Activated naive CD4-positive, alpha-beta T cell (primary cell): Measurements from ENCODE around the gene KLK11.

Source experiments
- DNase-seq, 4 experiments: peaks; one replicate each; lab custom pipeline; 2025; lab: John Stamatoyannopoulos, UW

Gene KLK11

DNA sequence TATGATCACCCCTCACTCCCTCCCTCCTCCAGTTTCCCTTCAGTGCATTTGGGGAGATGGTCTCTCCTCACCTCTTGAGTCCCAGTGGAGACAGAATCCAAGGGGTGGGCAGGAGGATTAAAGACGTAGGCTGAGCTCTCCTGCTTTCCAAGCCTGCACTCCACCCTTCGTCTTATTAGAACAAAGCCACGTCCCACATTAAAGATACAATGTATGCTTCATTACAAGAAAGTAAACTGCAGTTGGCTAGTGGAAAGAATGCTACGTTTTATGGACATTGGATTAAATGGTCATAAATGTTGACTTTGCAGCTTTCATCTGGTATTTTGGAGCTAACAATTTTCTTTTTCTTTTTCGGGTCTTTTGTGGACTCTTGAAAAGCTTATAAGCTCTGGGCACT is 1.5 kb upstream of the KLK11 start:
- no peak for DNase-seq

DNA sequence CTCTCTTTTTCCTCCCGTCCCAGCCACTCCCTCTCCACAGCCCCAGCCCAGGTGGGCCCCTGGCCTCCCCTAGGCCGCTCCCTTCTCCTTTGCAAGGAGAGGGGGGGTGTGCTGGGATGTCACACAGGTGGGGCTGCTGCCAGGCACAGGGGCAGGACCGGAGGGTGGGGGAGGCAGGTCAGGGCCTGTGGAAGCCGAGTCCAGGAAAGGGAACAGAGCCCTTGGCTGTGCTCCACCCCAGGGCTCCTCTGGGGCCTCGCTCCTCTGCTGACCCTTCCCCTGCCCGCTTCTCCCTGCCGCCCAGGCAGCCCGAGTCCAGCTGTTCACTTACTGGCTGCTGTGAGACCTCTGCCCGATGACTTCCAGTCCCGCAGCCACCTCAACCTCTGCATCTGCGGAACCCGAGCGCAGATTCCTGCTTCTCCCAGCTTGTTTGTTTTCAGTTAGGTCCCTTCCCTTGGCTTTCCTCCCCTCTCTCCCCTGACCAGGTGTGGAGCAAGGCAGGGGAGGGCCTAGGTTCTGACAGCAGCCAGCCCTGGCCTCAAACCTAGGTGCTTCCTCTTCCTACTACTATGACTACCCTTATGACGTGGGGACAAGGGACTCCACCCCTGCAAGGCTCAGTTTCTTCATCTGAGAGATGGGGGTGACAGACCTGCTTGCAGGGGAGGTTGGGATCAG is 850 bp upstream of the KLK11 start:
- no peak for DNase-seq

DNA sequence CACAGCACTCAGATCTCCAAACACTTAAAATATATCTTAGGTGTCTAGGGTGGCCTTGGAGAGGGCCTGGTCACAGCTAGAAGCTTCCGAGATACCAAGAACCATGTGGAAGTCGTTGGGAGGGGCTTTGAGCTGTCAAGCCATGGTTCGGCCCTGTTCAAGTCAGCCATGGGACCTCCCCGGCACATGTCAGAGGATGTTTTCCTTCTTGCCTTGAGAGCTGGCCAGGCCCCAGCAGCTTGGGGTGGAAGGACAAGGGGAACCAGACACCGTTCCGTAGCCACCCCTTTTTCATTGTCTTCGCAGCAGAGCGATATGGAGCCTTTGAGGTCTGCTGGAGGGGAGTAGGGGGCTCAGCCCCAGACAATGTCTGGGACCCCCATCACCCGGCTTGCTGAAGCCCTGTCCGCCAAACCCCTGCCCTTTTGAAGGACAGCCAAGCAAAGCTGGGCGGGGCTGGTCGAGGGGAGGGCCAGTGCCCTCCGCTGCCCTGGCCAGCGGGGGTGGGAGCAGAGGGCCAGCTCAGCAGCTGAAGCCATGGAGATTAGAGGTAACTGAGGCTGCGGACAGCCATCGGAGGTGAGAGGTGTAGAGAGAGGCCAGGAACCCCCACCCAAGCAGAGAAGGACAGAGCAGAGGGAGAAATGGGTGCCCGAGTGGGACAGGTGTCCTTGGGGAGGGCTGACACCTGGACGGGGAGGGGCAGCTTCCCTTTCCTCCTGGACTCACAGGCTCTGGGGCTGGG is 435 bp downstream of the KLK11 start:
- no peak for DNase-seq

DNA sequence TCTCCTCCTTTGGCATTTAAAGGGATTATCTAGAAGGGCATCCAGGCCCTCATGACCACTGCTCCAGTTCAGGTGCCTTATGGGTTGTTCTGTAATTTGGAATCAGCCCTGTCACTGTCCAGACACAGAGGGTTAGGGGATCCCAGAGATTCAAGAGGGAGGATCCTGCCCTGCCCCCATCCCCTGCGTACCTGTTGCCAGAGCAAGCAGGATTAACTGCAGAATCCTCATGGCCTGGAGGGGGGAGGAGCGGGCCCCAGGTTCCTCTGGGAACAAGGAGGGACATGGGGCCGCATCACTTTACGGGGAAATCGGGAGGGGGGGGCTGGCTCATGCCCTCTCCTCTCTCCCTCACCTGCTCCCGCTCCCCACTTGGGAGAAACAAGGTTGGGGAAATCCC is 1.0 kb downstream of the KLK11 start:
- DNase-seq, result no peak

DNA sequence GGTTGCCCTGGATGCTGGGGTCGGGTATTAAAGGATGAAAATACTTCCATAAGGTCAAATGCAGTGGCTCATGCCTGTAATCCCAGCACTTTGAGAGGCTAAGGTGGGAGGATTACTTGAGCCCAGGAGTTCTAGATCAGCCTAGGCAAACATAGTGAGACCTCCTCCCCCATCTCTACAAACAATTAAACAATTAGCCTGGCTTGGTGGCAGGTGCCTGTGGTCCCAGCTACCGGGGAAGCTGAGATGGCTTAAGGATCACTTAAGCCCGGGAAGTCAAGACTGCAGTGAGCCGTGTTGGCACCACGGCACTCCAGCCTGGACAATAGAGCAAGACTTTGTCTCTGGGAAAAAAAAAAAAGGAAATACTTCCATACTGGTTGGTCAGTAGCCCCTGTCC is 1.5 kb downstream of the KLK11 start:
- no peak for DNase-seq

DNA sequence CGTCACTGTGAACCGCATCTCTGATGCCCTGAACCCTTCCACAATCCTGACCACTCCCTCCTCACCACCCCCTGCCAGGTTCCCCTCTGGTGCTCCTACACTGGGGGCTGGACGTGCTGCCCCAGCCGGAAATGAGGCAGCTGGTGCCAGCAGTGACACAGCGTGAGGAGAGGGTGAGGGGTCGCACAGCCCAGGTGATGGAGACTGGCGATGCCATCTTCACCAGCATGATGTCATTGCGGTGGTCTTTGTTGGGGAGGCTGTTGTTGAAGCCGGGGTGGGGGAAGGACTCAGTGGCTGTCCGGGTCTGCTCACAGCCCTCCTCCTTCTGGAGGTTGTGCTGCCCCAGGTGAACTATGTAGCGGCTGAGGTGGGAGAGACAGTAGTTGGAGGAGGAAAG is 2.5 kb downstream of the KLK11 start:
- no peak for DNase-seq

DNA sequence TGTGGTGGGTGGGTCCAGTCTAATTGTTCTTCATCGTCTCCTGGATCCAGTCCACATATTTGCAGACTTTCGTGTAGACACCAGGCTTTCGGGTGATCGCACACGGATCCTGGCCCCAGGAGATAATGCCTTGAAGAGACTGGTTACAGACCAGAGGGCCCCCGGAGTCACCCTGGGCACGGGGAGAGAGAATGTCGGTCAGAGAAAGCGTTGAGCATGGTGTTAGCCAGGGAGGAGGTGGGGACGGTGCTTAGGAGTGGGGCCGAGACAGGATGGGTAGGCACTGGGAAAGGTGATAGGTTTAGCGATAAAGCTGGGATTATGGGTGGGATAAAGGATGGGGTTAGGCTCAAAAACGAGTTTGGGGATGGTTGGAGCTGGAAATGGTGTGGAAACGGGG is 3.9 kb downstream of the KLK11 start:
- DNase-seq, result no peak

DNA sequence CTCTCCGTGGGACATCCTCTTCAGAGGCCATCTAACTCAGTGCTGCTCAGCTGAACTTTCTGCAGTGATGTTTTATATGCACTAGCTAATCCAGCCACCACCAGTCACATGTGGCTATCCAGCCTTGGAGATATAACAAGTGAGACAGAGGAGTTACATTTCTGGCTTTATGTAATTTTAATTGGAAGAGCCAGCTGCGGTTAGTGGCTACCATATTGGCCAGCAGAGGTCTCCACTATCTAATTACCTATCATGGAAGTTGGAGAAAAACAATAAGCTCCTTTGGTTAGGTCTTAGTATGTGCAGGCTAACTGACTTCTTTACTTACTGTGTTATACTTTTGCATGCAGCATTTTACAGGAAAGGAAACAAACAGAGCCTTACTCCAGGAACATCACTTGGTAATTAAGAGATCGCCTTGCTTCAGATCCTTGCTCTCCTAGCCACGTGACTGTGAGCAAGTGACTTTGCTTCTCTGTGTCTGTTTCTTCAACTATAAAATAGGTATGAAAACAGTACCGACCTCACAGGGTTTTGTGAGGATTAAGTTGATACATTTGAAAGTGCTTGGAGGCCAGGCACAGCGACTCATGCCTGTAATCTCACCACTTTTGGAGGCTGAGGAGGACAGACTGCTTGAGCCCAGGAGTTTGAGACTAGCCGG is 5.3 kb downstream of the KLK11 start:
- DNase-seq, result no peak

DNA sequence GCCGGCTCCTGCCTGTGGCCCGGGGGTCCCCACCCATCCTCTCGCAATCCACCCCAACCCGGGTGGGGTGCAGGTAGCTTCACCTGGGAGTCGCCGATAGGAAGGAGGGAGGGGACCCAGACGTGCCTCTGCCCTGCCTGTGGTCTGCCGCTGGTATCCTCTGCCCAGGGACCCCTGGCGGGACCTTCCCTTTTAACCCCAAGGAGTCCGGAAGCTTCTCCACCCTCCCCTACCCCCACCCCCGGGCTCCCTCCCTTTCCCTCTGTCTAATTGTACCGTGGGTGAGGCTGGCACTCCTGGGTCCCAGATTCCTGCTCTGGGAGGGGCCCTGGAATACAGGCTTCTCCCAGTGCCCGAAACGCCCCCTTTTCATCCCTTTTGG is 6.9 kb downstream of the KLK11 start, which contains the start of gene KLK10:
TSS of gene KLK10 (minus strand) at position 166 of the 382 bp plus-strand sequence. CDS start 579 bp downstream, outside the sequence.
- no peak for DNase-seq

DNA sequence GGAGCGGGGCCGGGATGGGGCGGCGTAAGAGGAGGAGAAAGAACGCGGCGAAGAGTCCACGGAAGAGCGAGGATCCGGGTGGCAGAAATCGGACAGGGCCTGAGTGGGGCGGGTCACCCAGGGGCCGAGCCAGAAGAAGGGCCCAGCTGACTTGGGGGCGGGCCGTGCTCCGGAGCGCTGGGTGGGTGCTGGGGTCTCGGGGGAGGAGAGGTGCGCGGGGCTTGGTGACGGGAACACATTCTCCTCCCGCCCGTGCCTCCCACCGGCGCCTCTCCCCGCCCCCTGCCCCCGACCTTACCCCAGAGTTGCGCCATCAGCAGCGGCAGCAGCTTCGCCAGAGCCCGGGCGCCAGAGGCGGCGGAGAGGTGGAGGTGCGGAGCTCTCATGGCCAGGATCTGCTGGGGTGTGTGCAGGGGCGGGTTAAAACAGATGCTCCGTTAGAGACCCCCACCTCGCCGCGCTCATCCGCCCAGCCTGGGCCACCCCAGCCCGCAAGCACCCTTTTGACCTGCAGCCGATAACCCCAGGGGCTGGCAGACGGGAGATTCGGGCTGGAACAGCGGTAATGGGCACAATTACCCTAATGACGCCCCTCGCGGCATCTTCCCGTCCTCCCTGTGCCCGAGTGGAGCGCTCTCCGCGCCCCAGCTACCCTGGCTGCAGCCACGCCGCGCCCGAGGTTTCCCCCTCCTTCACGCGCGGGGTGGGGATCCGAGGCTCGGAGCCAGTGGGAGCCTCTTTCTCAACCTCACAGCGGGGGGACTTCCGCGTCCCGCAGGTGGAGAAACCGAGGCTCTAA is 7.5 kb downstream of the KLK11 start:
- no peak for DNase-seq

DNA sequence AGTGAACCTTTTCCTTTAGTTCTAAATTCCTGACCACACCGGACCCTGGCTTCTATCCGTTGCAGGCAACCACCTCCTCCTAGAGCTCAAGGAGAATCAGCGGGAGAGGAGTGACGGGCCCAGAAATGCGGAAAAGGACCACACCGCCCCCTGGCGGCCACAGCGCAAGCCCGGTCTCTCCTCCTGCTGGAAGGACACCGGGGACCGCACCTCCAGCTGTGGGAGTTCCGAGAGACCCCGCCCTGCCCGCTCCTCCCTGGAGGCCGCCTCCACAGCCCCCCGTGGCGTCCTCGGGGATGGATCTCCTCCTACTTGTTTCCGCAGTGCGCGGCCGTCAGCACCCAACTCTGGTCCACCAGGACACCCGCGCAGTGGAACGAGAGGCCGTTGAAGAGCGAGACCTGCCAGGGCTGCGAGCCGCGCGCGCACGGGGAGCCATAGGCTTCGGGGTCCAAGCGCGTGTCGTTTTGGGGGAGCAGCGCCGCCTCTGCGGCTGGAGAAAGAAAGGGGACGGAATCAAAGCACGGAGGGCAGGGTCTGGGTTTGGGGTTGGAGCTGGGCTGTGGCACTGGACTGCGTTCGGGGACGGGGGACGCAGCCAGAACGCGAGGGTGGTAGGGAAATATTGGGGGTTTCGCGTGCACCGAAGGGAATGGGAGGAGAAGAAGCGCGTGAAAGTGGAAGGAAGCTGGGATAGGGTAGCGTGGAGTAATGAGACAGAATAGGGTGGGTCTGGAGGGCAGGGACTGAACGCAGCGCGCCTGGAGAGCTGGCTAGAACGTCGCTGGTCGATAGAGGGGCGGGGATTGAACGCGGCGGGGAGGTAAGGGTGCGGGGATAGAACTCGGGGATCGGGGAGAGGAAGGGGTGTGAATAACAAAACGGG is 9.4 kb downstream of the KLK11 start:
- DNase-seq, result peak in 3 of 4 experiments; percentile 8 to 19 (median 14)

DNA sequence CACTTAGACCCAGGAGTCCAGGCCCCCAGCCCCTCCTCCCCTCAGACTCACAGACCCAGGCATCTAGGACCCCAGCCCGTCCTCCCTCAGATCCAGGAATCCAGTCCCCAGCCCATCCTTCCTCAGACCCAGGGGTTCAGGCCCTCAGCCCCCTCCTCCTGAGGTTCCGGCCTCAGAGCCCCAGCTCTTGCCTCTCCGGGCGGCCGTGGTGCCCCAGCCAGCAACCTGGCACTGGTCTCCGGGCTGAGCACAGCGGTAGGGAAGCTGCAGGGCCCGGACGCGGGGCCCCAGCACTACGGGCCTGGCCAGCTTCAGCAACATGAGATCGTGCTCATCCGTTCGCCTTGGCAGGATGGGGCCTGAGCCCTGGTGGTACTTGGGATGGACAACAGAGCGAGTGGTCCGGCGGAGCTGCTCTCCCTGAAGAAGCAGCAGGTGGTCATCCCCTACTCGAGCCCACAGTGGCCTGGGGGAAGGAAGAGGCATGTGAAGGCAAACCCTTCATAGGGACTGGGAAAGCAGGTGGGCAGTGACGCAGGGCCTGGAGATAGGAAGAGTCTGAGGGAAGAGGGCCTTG is 10.6 kb downstream of the KLK11 start:
- DNase-seq, result no peak

DNA sequence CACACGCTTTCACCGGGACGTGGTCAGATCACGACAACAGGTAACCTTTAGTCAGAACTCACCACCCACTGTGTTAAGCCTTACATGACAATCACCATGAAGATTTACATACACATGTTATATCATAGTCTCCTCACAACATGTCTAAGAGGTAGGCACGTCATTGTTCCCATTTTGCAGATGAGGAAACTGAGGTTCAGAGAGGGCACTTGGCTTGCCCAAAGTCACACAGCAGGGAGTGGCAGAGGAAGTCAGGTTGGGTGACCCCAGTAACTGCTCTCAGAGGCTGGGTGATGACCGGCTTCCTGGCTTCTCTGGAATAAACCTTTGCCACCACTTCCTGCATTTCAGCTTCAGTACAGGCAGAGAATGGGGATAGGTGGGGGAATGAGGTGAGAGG is 12.2 kb downstream of the KLK11 start:
- no peak for DNase-seq

DNA sequence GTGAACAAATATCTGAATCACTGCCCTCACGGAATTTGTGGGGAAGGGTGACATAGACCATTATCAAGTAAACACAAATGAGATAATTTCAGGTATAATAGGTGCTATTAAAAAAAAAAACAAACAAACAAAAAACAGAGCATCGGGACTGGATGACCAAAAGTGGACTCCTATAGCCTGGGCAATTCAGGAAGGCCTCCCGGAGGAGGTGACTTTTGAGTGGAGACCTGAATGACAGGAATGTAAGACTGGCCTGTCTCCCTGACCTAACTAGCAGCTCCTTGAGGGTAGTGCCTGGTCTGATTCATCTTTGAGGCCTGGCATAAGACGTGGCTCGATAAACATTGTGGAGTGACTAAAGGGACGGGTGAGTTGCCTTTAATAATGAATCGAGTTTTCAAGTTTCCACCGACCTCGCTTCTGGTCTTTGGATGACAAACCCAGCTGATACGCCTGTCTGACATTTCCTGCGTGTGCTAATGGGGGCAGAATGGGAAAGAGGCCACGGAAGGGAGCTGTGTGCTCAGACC is 13.7 kb downstream of the KLK11 start:
- DNase-seq, result no peak

DNA sequence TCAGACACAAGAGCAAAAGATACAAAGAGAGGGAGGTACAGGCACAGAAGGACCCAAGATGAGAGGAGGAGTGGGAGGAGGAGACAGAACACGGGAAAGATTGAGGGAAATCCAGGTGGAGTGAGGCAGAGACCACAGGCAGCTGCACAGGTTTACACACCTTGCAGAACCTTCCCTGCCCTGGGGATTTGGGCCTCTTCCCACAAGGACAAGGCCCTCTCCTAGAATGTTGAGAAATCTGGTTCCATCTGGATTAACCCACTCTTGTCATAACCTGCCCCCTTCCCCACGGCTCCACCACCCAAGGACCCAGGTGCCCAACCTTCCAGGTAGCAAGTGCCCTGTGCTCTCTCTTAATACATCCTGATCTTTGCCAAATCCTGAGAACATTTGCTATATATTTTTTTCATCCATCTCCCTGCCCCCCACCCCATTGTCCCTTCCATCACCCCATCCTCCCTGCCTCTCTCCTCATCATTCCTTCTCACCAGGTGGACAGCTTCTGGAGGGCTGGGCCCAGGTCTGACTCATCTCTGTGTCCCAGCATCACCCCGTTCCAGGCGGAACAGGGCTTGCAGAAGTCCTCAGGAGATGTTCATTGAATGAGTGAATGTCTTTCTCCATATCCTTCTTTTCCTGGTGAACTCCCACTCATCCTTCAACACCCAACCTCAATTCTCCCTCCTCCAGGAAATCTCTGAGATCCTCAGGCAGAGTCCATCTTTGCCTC is 16.2 kb downstream of the KLK11 start:
- no peak for DNase-seq

DNA sequence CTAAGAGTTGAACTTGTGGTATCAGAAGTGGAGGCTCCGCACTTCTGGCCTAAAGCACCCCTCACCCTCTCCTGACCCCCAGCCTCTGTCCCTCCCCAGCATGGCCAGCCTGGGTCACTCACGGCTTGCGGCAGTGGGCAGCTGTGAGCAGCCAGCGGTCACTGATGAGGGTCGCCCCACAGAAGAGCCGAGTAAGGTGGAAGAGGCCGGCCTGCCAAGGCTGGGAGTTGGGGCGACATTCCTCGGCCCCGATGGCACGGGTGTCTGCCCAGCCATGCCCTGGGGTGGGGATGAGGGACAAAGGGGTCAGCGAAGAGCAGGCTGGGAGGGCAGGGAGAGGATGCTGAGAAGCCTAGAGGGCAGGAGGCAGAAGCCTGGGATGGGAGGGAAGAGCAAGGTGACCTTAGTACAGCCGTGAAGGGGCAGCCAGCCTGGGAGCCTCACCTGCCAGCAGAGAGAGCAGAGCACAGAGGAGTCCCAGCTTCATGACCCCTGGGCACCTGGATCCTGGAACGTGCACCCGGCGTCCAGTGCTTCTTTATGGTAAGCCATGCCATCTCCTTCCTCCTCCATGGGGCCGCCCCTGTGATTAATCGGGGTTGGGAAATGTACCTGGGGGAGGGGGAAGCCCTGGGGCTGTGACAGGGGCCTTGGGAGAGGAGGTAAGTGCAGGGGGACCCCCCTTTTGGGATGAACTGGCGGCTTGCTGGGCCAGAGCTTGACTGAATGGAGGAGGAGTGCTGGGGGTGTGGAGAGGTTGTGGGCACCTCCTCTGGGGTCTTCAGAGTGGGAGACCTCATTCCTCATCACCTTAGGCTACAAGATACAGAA is 17.1 kb downstream of the KLK11 start:
- DNase-seq, result no peak

DNA sequence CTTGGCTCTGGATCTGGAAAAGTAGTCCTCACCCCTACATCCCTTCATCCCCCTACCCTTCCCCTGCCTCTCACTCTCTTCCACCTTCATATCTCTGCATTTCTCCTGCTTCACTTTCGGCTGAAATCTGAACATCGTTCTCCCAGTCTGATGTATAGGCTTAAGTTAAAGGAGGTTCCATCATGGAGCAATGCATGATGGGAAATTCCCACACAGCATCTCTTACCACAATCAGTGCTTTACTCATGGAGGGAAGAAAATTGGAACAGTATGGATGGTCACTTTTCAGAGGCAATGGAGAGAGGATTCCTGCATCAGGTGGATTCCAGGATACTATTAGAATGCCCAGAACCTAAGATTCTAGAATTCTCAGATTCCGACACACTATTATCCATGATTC is 18.9 kb downstream of the KLK11 start:
- no peak for DNase-seq

DNA sequence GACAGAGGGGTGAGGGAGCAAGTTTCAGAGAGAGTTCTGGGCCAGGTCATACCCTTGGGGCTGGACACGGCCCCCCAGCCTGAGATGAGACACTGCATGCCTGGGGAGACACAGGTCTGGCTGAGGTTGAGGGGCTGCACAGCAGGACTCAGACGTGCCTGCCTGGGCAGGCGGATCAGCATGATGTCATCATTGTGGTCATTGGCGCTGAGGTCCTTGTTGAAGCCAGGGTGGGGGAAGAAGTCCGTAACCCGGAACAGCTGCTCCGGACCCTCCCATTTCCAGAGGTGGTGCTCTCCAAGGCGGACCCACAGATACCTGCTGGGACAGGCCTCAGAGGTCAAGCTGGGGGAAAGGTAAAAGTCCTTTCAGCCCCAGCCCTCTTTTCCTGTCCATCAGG is 20.0 kb downstream of the KLK11 start:
- no peak for DNase-seq

DNA sequence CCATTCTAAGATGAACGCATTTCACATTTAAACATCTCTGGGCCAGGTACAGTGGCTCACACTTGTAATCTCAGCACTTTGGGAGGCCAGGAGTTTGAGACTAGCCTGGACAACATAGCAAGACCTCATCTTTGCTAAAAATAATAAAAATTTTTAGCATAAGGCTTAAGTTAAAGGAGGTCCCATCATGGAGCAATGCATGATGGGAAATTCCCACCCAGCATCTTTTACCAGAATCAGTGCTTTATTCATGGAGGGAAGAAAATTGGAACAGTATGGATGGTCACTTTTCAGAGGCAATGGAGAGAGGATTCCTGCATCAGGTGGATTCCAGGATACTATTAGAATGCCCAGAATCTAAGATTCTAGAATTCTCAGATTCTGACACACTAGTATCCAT is 21.2 kb downstream of the KLK11 start:
- DNase-seq, result no peak
